Astrocyte of the cerebellum (primary cell): ENCODE measurements around the gene HIVEP3.

Experiments
- DNase-seq: peaks from one replicate; pipeline ENCODE4 v3.0.0-alpha.2; 2011; ENCODE audit warnings: low read depth
- H3K4me3 ChIP-seq: 2 replicates; pipeline ENCODE4 v1.5.1; 2011; ENCODE audit warnings: mild to moderate bottlenecking, low read depth, low read length, moderate library complexity
- CTCF ChIP-seq: IDR thresholded peaks from 2 replicates; pipeline ENCODE4 v1.5.1; 2012; ENCODE audit warnings: low read length, low read depth, moderate library complexity, mild to moderate bottlenecking; ENCODE audit errors: missing control alignments
- in situ Hi-C: cut with HindIII; loops from 2 replicates; pipeline ENCODE4 v1.10.0; 2017; ENCODE audit warnings: low sequenced_read_pairs

Gene HIVEP3

DNA sequence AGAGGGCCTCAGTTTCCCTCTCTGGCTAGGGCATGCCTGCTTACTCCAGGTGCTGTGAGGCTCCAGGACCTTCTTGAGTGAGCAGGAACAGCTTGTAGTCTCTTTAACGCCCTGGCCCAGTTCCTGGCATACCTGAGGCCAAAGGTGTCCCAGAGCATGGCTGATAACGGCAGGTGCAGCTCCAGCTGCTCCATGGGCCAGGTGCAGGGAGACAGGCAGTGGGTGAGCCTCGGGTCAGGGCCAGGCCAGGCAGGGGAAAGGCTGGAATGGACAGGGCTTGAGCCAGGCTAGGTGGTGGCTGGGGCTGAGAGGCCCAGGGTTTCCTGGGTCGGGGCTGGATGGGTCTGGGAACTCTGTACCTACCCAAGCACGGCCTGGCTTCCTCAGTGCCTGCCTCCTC, 452.6 kb downstream of the HIVEP3 start:
- in situ Hi-C loops, result no loop called here
- no peak for TF ChIP-seq CTCF
- no peak overlapping the region for H3K4me3 ChIP-seq
- no peak for DNase-seq

GRCh38 chr1:41465741-41466140, 453.0 kb downstream of the HIVEP3 start:
- in situ Hi-C loops, result no loop called here
- TF ChIP-seq CTCF, result no peak
- no peak for DNase-seq
- no peak overlapping the region for H3K4me3 ChIP-seq

- DNase-seq, result no peak
- in situ Hi-C loops, result no loop called here
- H3K4me3 ChIP-seq, result no peak overlapping the region
- no peak for TF ChIP-seq CTCF
These were observed 453.8 kb downstream of the HIVEP3 start for GRCh38 chr1:41464885-41465284.

DNA sequence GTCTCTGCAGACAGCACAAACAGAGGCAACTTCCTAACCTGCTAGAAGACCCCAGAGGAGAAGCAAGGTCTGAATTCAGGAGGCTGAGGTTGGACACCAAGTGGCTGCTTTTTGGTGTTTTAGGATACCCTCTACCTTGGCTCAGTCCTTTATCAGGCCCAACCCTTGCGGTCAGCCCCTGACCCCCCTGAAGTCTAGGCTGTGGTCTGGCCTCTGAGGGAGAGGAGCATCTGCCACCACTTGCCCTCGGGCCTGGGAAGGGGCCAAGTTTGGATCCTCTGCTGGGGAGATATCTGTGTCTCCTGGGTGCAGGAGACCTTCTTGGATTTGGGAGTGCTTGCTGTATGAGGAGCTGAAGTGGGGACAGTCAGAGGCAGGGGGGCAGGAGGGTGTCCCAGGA, 455.2 kb downstream of the HIVEP3 start:
- DNase-seq, result no peak
- no peak overlapping the region for H3K4me3 ChIP-seq
- in situ Hi-C loops, result no loop called here
- TF ChIP-seq CTCF, result no peak

- DNase-seq, result no peak
- H3K4me3 ChIP-seq, result no peak overlapping the region
- in situ Hi-C loops, result no loop called here
- no peak for TF ChIP-seq CTCF
These were observed 456.1 kb downstream of the HIVEP3 start for GRCh38 chr1:41462680-41463004.

DNA sequence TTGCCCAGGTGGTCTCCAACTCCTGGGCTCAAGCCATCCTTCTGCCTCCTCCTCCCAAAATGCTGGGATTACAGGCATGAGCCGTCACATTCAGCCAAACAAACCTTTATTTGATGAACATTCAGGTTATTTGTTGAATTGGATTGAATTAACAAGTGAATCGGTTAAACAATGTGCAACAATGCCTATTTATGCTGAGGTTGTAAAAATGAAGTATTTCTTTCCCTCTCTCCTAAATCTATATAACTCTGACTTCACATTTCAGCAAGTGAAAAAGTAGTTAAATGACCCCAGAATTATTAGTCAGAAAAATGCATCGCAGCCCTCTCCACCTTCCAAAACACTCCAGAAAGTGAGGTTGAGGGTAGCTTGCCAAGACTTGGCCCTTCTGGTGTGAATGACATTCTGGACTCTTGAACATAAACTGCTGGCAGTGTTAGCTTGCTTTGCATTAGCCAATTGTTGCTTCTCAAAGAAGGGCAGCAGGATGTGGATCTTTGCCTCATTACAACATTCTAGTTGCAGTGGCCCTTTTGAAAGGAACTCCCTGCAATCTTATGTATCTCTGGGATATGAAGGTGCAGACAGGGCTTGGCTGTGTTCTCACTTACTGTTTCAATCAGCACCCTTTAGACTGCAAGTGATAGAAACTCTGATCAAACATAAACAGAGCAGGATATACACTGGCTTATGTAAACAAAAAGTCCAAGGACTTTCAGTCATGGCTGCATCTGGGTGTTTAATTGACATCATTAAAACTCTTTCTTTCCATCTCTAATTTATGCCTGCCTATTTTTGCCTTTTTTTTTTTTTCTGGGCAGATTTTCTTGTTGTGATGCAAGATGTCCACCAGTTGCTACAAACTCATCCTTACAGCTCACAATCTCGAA, 456.7 kb downstream of the HIVEP3 start:
- H3K4me3 ChIP-seq, result no peak overlapping the region
- in situ Hi-C loops, result no loop called here
- DNase-seq, result peak; percentile 40
- no peak for TF ChIP-seq CTCF
